Adrenal gland (tissue), 5 donors: Measurements from ENCODE around the gene OR10G6.

Experiments
- POLR2A ChIP-seq, 2 donors: fragments of 450-650 bp; IDR thresholded peaks; one replicate each; pipeline ENCODE4 v1.6.1; 2017; ENCODE audit warnings: antibody characterized with exemption in 2 of 2, mild to moderate bottlenecking in 2 of 2, moderate library complexity in 1 of 2
- TF ChIP-seq, protein P1 (sequence below), 6 experiments: fragments of 450-650 bp in 4 of 6; fragments of 200-600 bp in 2 of 6; sonication (generic) in 1 of 6; IDR thresholded peaks; 1 replicate in 5 of 6; 2 replicates in 1 of 6; pipeline versions ENCODE4 v1.5.1 to v1.8.0; 2016 to 2021; ENCODE audit warnings: antibody characterized with exemption in 6 of 6, mild to moderate bottlenecking in 2 of 6, moderate library complexity in 1 of 6
- donor health status: DM: no; HTN: no; CAD: no.

DNA sequence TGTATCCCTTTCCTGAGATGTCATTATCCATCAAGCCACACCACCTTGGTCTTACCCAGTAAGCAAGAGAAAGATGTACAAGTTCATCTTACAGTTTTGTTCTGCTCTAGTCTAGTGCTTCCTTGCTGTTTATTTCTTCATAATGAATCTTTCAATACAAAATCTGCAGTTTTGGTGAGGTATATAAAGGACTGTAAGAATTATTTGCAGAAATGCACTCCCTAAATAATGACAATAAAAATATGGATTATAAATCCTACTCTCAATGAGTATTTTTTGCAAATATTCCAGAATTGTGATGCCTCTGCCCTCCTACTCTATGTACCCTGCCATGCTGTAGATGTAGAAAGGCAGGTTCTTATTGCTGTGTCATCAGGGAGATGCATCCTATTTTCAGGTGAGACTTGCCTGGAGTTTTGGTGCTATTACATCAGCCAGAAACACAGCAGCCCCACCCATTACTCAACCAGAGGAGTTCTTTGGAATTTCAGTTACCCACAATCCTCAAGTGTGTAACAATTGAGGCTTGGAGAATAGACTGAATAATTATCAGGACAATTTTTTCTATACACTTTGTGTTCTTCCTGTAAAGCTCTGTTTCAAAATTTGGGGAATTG lies 17.1 kb downstream of the OR10G6 start, which contains the start of gene OR10S1:
- TF ChIP-seq, protein P1, sequence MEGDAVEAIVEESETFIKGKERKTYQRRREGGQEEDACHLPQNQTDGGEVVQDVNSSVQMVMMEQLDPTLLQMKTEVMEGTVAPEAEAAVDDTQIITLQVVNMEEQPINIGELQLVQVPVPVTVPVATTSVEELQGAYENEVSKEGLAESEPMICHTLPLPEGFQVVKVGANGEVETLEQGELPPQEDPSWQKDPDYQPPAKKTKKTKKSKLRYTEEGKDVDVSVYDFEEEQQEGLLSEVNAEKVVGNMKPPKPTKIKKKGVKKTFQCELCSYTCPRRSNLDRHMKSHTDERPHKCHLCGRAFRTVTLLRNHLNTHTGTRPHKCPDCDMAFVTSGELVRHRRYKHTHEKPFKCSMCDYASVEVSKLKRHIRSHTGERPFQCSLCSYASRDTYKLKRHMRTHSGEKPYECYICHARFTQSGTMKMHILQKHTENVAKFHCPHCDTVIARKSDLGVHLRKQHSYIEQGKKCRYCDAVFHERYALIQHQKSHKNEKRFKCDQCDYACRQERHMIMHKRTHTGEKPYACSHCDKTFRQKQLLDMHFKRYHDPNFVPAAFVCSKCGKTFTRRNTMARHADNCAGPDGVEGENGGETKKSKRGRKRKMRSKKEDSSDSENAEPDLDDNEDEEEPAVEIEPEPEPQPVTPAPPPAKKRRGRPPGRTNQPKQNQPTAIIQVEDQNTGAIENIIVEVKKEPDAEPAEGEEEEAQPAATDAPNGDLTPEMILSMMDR (IDR thresholded peaks at IDR 0.05) = no peak
- TF ChIP-seq POLR2A (IDR thresholded peaks at IDR 0.05) = no peak
